Left lobe of liver (tissue), 2 donors: Measurements from ENCODE around the gene STYK1. TPM values are rescaled to one million over a fixed set of nuclear protein-coding genes. Genes with fewer than 3 reads are reported as not detected.
"Not testable (repeated sequence)": the region's sequence is repeated elsewhere in the genome, so short reads cannot be mapped to it uniquely, and the experiment has no call there.

Experiments
- ATAC-seq: fragments of 200-7000 bp; cut with Tn5 transposase; one replicate; pipeline ENCODE4 v1.9.1; 2020; ENCODE audit warnings: mild to moderate bottlenecking, moderate library complexity
- DNase-seq: peaks from one replicate; pipeline ENCODE4 v3.0.0-alpha.2; 2020; ENCODE audit warnings: low spot score
- total RNA-seq: library from RNA; stranded (reverse); gene quantifications from one replicate; pipeline ENCODE4 v1.2.1, GENCODE V29; 2021
- donor health status: DM: no; HTN: no; CAD: no; lungs with moderate emphysema.
- donor health status: DM: no; HTN: yes; CAD: no.

STYK1 gene
- total RNA-seq, 1 donor from 2014 or later, result not detected

GRCh38 chr12:10697156-10697555 lies 23.3 kb upstream of the STYK1 start:
- ATAC-seq (no peak), DNase-seq (no peak)

GRCh38 chr12:10690906-10691305 lies 17.1 kb upstream of the STYK1 start:
- DNase-seq (no peak), ATAC-seq (no peak)

- DNase-seq, result no peak
- ATAC-seq, result no peak
Measured at GRCh38 chr12:10689146-10689545, 15.3 kb upstream of the STYK1 start.

GRCh38 chr12:10688042-10688441 lies 14.2 kb upstream of the STYK1 start:
- no peak for DNase-seq
- ATAC-seq, result no peak

GRCh38 chr12:10672231-10672868 lies 1.5 kb downstream of the STYK1 start:
- DNase-seq (no peak), ATAC-seq (no peak)

GRCh38 chr12:10669533-10669932 lies 4.3 kb downstream of the STYK1 start:
- ATAC-seq (no peak), DNase-seq (no peak)

GRCh38 chr12:10668526-10668925 lies 5.3 kb downstream of the STYK1 start:
- DNase-seq (no peak), ATAC-seq (peak; percentile 76)

GRCh38 chr12:10667581-10667980 lies 6.3 kb downstream of the STYK1 start:
- no peak for DNase-seq
- ATAC-seq, result no peak

GRCh38 chr12:10664499-10664898 lies 9.4 kb downstream of the STYK1 start:
- ATAC-seq, result no peak

GRCh38 chr12:10663869-10664268 lies 10.0 kb downstream of the STYK1 start:
- ATAC-seq (no peak), DNase-seq (no peak)

More at GRCh38 chr12:10664499-10664898, 9.4 kb downstream of the STYK1 start:
- no peak for DNase-seq

- ATAC-seq, result peak; percentile 29
- DNase-seq, result no peak
Measured at GRCh38 chr12:10661338-10661737, 12.5 kb downstream of the STYK1 start.

GRCh38 chr12:10654003-10654402 lies 19.8 kb downstream of the STYK1 start:
- no peak for ATAC-seq

GRCh38 chr12:10652192-10652591 lies 21.7 kb downstream of the STYK1 start:
- ATAC-seq (no peak), DNase-seq (no peak)

More at GRCh38 chr12:10654003-10654402, 19.8 kb downstream of the STYK1 start:
- no peak for DNase-seq

GRCh38 chr12:10646576-10646975 lies 27.3 kb downstream of the STYK1 start:
- not testable (repeated sequence) for DNase-seq, ATAC-seq

- DNase-seq, result no peak
- ATAC-seq, result no peak
Measured at GRCh38 chr12:10645910-10646309, 27.9 kb downstream of the STYK1 start.

- ATAC-seq (no peak), DNase-seq (no peak)
Measured at GRCh38 chr12:10641735-10642500, 31.9 kb downstream of the STYK1 start.

- no peak for DNase-seq
- no peak for ATAC-seq
Measured at GRCh38 chr12:10638728-10639127, 35.1 kb downstream of the STYK1 start.

- DNase-seq (no peak), ATAC-seq (no peak)
Measured at GRCh38 chr12:10636611-10637010, 37.2 kb downstream of the STYK1 start.

- ATAC-seq (no peak), DNase-seq (no peak)
Measured at GRCh38 chr12:10636124-10636523, 37.7 kb downstream of the STYK1 start.

- ATAC-seq (no peak), DNase-seq (no peak)
Measured at GRCh38 chr12:10635306-10635705, 38.5 kb downstream of the STYK1 start.

GRCh38 chr12:10634427-10634826 lies 39.4 kb downstream of the STYK1 start:
- DNase-seq (no peak), ATAC-seq (no peak)

GRCh38 chr12:10633541-10633940 lies 40.3 kb downstream of the STYK1 start:
- ATAC-seq, result no peak
- no peak for DNase-seq
